HG03064 (cell line): ENCODE data around the gene CBFA2T3.

ENCODE experiments used
- ATAC-seq: cut with Tn5 transposase; IDR thresholded peaks from one replicate; pipeline ENCODE4 v1.9.1; 2021; ENCODE audit warnings: low read depth; ENCODE audit not compliant: unreplicated experiment

CBFA2T3 gene

DNA sequence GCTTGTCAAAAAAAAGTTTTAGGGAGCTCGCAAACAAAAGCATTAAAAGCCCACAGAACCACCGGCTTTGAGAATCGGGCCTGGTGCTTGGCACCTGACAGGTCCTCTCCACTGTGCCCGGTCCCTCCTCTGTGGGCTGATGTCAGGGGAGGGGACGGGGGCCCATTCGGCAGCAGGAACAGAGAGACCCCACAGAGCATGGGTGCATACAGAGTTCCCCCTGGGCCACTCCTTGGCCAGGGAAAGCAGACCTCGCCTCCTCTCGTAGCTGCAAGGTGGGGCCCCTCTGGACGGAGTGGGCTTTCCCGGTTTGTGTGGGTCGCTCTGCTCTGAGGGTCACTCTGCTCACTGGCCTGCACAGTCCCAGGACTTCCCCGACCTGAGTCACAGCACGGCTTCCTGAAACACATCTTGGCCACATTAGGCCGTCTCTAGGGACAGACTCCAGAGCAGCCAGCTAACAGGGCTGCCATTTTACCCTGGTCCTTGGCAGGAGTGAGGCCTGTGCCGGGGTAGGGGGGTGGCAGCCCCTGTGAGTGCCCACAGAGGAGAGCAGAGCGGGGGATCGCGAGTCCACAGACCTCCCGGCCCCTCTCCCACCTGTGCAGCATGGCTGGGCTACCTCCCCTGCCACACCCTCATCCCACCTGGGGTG lies 11.1 kb downstream of the CBFA2T3 start:
- no peak for ATAC-seq

DNA sequence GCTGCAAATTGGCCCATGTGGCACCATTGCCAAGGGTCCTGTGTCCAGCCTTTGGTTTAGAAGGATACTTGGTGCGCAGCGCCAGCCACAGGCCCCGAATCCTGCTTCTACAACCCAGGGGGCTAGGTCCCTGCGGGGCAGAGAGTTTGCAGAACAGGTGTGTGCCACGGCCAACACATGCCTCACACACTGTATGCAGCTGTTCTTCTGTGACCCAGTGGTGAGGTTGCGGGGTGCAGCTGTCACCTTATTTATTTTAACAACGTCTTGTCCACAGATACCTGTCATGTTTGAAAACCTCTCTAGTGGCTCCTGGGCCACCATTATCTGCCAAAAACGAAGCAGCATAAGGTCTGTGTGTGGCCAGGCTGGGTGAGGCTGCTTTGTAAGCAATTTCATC lies 11.6 kb downstream of the CBFA2T3 start:
- no peak for ATAC-seq

DNA sequence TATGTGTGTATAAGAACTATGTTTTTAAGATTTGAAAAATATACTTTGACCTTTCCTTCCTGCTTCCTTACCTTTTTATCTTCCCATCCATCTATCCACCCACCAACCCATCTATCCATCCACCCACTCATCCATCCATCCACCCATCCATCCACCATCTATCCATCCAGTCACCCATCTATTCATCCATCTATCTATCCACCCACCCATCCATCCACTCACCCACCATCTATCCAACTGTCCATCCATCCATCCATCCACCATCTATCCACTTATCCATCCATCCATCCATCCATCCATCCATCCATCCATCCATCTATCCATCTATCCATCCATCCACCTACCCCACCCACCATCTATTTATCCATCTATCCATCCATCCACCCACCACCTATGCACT lies 12.4 kb downstream of the CBFA2T3 start:
- ATAC-seq = no peak

DNA sequence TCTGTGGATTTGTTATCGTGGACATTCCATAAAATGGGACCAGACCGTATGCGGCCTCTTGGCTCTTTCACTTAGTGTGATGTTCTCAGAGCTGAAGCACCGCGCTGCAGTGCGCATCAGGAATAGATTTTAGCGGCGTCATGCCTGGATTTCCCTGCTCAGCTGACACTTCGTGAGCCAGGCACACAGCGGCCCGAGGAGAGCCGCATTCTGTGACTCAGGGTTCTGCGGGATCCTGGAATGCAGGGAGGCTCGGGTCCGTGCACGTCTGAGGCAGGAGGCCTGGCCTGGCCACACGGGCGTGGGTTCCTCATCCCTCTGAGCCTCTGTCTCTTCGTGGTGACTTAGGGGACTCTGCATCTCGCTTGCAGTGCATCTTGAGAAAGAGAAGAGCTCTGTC lies 13.4 kb downstream of the CBFA2T3 start:
- ATAC-seq = no peak

DNA sequence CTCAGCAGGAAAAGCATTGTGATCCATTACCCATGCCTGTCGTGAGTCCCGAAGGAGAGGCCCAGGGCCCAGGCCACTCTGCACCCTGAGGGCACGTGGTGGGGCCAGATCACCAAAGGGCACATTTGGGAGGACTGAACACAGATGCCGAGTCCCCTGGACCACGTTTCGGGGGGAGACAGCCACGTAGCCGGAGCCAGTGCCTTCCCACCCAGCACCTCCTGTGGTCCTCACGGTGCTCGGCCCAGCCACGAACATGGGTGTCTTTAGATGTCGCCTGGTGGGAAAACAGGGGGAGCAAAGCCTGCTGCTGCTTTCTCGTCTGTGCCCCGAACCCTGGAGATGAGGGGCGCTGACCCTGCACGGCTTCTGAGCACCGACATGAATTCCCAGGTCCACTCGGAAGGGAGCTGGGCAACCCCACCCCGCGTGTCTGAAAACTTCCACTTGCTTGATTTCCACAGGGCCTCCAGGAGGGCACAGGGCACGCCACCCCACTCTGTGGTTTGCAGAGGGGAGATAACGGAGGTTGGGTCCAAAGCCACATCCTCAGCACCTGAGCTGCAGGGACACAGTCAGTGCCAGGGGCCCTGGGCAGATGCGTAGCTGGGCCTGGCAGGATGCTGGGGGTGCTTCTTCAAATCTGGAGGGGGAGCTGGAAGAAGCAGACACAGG lies 14.4 kb downstream of the CBFA2T3 start:
- no peak for ATAC-seq

DNA sequence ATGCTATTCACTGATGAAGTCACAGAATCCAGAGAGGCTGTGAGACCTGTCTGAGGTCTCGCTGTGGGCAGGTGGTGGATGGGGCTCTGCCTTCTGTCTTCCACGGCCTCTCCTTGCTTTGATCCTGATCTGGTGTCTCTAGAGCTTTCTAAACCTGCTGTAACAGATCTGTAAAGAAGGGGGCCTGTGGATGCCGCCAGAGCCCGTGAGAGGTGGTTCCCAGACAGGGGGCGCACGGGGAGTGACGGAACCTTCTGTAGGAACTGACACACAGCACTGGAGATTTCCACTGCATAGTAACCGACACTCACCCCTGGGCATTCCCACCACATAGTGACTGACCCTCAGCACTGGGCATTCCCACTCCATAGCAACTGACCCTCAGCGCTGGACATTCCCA lies 16.0 kb downstream of the CBFA2T3 start:
- no peak for ATAC-seq

DNA sequence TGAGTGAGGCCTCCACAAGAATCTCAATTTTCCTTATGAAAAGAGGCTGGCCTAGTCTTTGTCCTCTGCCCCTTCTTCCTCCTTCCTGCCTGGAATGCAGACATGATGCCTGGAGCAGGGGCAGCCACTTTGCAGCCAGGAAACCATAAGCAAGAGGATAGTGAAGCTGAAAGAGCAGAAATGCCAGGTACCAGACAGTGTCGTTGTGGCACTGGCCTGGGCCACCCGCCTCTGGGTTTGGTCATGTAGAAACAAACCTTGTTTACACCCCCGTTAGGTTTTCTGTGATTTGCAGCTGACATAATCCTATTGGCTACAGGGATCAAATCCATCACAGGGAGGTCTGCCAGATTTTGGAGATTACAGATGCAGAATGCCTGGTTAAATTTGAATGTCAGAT lies 16.5 kb downstream of the CBFA2T3 start:
- no peak for ATAC-seq

DNA sequence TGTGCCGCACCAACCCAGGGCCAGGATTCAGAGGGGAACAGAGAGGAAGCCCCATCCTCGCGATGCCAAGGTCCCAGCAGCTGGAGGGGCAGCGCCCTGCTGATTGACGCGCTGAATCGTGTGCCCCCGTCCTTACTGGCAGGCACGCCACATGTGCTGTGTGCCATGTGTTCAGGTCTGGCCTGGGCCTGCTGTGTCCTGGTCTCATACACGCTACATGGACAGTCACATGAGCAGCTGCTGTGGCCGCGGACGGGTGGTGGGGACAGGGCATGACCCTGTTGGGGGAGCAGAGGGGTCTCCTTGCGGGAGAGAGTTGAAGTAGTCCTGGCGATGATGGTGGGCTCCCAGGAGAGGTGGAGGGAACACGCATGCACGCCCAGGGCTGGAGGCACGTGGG lies 18.0 kb downstream of the CBFA2T3 start:
- no peak for ATAC-seq

DNA sequence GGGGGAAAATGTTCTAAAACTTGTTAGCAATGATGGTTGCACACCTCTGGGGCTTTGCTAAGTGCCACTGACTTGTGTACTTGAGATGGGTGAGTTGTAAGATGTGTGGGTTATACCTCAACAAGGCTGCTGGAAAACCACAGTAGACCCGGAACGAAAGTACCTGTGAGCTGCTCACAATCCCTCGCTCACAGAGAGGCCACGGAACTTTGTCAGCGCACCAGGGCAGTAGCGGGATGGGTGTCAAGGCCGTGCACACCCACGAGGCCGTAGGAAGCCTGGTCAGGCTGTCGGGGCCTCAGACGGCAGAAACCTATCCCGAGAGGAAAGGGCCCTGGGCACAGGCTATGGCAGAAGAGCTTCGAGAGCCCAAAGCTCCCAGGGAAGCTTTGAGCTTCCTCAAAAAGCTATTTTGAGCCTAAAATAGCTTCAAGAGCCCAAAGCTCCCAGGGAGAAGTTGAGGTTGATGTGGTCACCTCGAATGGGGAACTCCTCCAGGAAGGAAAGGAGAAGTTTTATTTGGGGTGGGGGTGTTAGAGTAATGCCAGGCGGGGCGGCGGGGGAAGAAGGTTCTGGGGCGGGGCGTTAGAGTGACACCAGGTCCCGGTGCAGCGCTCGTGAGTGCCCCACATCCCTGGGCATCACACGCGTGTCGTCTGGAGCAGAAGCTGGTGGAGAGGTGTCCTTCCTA lies 19.0 kb downstream of the CBFA2T3 start:
- no peak for ATAC-seq

DNA sequence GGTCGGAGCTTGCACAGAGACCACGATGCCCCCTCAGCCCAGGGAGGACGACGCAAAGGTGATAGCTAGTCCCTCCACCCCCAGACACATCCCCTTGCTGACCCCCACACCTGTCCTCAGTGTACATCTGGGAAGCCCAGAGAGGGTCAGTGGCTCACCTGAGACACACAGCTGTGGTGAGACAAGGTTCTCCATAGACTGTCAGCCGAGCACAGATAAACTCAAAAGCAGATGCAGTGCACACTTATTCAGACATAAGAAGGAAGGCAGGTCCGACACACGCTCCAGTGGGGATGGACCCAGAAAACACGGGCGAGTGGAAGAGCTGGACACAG lies 19.6 kb downstream of the CBFA2T3 start:
- no peak for ATAC-seq

DNA sequence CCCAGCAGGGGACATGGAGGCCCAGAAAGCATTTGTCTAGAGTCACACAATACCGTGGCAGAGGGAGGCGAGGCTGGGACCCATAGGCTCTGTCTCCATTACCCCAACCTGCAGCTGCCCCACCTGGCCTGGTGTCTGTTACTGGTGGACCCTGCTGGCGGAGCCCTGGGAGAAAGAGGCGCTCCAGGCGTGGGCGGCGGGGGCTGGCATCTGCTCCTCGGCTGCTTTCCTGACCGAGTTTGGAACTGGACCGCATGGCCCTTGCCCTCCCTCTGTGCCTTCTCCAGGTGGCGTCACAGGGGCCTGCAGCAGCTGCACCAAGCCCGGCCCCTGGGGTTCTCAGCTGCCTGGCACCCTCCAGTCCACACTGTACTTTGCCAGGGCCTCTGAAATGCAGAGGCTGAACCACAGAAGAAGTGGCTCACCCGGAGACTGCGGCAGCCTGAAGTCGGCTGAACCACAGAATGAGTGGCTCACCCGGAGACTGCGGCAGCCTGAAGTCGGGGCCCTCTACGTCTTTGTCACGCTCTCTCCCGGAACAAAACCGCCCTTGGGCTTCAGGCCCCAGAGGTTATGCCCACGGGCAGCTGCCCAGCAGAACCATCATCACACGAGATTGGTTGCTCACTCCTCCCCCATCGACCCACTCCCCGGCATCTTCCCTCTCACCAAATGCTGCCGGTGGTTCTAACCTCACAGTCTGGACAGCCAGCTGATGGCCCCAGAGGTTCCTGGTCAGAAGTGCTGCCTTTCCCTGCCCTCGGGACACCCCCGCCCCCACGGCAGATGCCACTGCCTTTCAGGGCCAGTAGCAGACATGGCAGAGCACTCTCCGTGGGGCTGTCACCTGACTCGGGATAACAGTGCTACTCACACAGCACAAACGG lies 20.2 kb downstream of the CBFA2T3 start:
- no peak for ATAC-seq

DNA sequence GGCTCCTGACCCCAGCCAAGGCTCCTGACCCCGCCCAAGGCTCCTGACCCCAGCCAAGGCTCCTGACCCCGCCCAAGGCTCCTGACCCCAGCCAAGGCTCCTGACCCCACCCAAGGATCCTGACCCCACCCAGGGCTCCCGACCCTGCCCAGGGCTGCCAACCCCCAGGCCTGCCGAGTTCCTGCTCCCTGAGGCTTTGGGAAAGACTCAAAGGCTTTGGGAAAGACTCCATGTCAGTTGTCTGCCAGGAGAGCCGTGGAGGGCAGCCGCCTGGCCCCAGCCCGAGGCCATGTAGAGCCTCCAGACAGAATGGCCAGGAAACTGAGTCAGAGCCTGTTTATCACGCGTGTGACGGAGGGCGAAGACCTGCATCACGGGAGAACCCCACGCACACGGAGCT lies 21.1 kb downstream of the CBFA2T3 start:
- ATAC-seq = no peak

DNA sequence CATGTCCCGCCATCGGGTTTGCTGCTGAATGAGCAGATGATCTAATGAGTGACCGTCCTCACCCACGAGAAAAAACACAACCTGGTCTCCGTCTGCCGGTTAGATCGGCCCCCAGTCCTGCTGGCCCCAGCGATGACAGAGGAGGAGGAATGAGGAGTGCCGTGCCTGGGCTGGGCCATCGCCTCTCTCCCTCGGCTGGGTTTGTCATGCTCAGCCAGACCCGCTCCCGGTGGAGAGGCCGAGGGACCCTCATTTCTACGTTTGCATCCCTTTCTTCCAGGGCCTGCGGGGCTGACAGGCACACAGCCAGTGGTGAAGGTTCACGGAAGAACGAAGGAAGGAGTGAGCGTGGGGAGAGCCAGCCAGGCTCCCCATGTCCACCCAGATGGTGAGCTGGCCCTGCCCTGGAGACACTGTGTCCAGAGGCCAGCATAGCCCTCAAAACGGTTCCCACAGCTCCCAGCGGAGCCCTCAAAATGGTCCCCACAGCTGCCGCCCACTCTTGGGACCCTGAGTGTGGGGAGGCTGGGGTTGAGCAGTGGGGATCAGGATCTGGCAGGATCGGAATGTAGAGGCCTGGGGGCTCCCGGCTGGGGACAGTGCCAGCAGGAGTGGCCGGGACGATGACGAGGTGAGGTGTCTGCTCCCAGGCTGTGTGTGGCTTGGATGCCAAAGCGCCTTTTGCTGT lies 23.9 kb downstream of the CBFA2T3 start:
- ATAC-seq = no peak

DNA sequence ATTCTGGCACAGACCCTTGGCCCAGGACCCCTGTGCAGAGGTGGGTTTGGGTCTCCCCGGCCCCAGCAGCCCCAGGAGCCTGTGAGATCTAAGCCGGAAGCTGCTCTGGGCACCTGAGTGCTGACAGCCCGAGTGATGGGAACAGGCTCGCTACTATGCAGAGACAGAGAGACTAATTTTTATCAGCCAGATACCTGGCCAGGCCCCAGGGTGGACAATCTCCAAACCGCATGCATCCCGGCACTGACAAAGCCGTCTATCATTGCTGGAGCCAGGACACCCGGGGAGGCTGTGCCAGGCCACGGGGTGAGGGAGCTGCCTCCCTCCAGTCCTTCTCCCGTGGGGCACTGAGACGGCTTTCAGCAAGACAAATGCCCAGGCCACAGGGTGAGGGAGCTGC lies 25.0 kb downstream of the CBFA2T3 start:
- no peak for ATAC-seq

DNA sequence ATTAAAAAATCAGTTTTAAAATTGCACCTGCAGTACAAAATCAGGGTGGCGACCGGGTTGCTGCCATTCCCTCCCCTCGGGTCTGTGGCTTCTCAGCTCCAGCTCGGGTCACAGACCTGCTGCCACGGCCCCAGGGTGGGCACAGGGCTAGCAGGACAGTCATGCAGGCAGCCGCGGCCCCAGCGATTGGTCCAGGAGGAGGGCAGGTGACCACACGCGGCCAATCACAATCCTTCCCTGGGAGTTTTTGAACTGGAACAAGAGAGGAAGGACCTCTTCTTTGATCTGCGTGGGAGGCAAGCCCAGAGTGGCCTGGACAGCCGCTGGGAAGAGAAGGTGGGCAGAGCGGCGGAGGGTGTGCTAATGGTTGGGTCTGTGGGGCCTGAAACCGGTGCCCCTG lies 25.5 kb downstream of the CBFA2T3 start:
- no peak for ATAC-seq

DNA sequence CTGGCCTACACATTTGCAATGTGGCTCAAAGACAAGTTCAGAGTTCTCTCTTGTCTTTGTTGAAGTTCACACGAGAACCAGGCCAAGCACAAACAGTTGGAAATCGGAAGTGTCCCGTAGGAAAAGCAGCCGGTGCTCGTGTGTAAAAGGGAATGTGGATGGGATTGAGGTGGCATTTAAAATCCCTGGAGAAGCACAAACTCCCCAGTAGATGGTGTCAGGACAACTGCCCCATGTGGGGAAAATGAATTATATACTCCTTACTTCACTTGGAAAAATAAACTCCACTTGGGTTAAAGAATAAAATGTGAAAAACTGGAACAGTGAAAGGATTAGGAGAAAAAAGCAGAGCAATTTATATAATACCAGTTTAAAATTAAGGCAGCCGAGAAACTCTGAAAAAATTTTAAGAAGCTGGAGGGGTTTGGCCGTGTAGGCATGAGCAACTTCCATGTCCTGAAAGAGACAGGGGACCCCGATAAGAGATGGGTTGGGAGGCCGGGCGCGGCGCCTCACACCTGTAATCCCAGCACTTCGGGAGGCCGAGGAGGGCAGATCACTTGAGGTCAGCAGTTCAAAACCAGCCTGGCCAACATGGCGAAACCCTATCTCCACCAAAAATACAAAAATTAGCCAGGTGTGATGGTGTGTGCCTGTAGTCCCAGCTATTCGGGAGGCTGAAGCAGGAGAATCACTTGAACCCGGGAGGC lies 28.1 kb downstream of the CBFA2T3 start:
- no peak for ATAC-seq

DNA sequence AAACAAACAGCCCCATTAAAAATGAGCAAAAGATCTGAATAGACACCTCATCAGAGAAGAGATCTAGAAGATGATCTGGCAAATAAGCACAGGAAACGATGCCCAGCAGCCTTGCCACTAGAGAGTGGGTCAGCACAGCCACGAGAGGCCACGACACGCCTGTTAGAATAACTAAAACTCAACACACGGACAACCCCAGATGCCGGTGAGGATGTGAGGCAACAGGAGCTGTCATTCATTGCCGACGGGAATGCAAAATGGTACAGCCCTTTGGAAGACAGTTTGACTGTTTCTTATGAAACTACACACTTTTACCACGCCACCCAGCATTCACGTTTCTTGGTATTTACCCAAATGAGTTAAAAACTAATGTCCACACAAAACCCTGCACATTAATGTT lies 31.5 kb downstream of the CBFA2T3 start:
- ATAC-seq = no peak

DNA sequence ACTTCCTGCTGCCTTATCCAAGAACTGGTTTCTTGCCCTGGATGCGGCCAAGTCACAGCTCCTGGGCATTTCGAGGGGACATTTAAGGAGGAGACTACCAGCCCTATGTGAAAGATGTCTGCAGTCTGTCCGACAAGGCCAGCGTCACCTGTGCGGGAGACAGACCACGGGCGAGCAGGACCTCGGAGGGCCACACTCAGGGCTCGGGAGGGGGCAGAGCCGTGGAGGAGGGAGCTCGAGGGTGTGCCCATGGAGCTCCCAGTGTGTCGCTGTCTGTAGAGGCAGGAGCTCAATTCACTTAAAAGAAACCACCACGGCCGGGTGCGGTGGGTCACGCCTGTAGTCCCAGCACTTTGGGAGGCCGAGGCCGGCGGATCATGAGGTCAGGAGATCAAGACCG lies 33.3 kb downstream of the CBFA2T3 start:
- no peak for ATAC-seq

DNA sequence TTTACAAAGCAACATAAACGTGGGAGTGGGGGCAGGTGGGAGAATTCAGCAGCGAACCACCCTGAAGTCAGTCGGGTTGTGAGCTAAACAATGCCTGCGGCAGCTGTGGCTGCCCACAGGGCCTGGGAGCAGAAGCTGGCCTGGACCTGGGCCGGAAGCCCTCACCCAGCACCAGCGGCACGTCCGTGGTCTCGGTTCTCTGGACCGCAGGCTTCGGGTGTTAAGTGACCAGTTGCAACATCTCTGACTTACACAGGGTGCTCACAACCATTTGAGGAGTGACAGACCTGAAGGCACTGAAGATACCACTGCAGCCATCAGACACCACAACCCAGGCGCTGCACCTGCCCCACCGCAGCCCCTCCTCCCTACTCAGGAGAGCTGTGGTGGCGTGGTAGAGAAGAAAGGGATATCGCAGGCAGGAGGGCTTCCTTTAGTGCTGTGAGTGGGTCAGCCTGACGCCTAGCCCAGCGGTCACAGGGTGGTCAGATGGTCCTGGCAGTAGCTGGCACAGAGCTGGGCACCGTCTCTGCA lies 33.8 kb downstream of the CBFA2T3 start:
- no peak for ATAC-seq
